K562 (cell line): ENCODE data around the gene DNAJC13. TPM values are rescaled to one million over a fixed set of nuclear protein-coding genes. Genes with fewer than 3 reads are reported as not detected.

Experiments used
- ATAC-seq: fragments of 200-7000 bp; cut with Tn5 transposase; 3 replicates; pipeline ENCODE4 v1.9.1; 2020; ENCODE audit warnings: moderate library complexity
- BruUV-seq: library from RNA; stranded (reverse); fragments of 400-500 nt; replicated peaks from 2 replicates; lab custom pipeline; 2021; lab: Mats Ljungman, UMichigan
- CTCF ChIA-PET: fragments of 300-600 bp; formaldehyde crosslinking; extraction: SDS; loops from one replicate; lab custom pipeline; 2021; ENCODE audit warnings: low intra/inter-chr PET ratio; lab: Yijun Ruan, JAX
- POLR2A ChIA-PET: fragments of 300-600, 350-650 bp; sonication (Branson Sonifier 250); formaldehyde crosslinking; extraction: SDS; loops from one replicate; lab custom pipeline; 2021; ENCODE audit warnings: antibody characterized with exemption, inconsistent platforms; lab: Yijun Ruan, JAX
- DNase-seq, 4 experiments: peaks; one replicate each; pipeline versions ENCODE4 v3.0.0 to v3.0.0-alpha.2; 2011 to 2018; ENCODE audit warnings: low spot score in 3 of 4, mixed read lengths in 3 of 4; ENCODE audit errors: extremely low read depth in 1 of 4
- FAIRE-seq: peaks from 2 replicates; lab custom pipeline; 2011; peaks lifted over from hg19 to GRCh38; lab: Jason Lieb, UNC
- H2AFZ ChIP-seq: 2 replicates; pipeline ENCODE4 v1.6.0; 2011; ENCODE audit warnings: low read depth, low read length, control low read depth, inconsistent platforms
- H3K27ac ChIP-seq: fragments of 200-600 bp; 3 replicates; pipeline ENCODE4 v1.8.0; 2011; ENCODE audit warnings: low read depth, mild to moderate bottlenecking, control low read depth, inconsistent platforms, low read length, moderate library complexity, mixed read lengths; ENCODE audit errors: extremely low read depth
- H3K27me3 ChIP-seq, 2 experiments: fragments of 300-600 bp in 1 of 2; 2 replicates in 1 of 2; 3 replicates in 1 of 2; pipeline versions ENCODE4 v1.6.0 to v1.8.0; 2011; ENCODE audit warnings: inconsistent platforms in 2 of 2, low read length in 2 of 2, mild to moderate bottlenecking in 1 of 2, mixed read lengths in 1 of 2, moderate library complexity in 1 of 2; ENCODE audit not compliant: control insufficient read depth in 2 of 2, insufficient read depth in 2 of 2
- H3K36me3 ChIP-seq: fragments of 300-600 bp; 3 replicates; pipeline ENCODE4 v1.8.0; 2011; ENCODE audit warnings: mild to moderate bottlenecking, low read length, inconsistent platforms; ENCODE audit not compliant: control insufficient read depth, insufficient read depth
- H3K4me1 ChIP-seq, 2 experiments: fragments of 200-600 bp in 1 of 2; replicated peaks in 1 of 2; 2 replicates in 1 of 2; 3 replicates in 1 of 2; pipeline versions ENCODE4 v1.5.1 to v1.8.0; 2011; ENCODE audit warnings: inconsistent platforms in 2 of 2, low read length in 2 of 2, mild to moderate bottlenecking in 1 of 2, mixed read lengths in 1 of 2, moderate library complexity in 1 of 2; ENCODE audit not compliant: control insufficient read depth in 2 of 2, insufficient read depth in 2 of 2
- H3K4me2 ChIP-seq: 2 replicates; pipeline ENCODE4 v1.6.1; 2011; ENCODE audit warnings: low read length, control low read depth, inconsistent platforms, mixed read lengths; ENCODE audit not compliant: insufficient read depth
- H3K4me3 ChIP-seq: fragments of 200-600 bp; sonication (generic), shearing (Covaris generic); 2 replicates; pipeline ENCODE4 v1.5.1; 2016; ENCODE audit warnings: control low read depth, inconsistent platforms
- H3K79me2 ChIP-seq: fragments of 200-600 bp; 3 replicates; pipeline ENCODE4 v1.8.0; 2011; ENCODE audit warnings: low read length, inconsistent platforms; ENCODE audit not compliant: control insufficient read depth, insufficient read depth
- H3K9ac ChIP-seq, 2 experiments: 2 replicates each; pipeline versions ENCODE4 v1.6.0 to v1.6.1; 2011; ENCODE audit warnings: low read depth in 2 of 2, low read length in 2 of 2, control low read depth in 1 of 2, inconsistent platforms in 1 of 2, mild to moderate bottlenecking in 1 of 2, mixed read lengths in 1 of 2; ENCODE audit not compliant: insufficient read depth in 1 of 2
- H3K9me1 ChIP-seq: one replicate; pipeline ENCODE4 v1.6.0; 2011; ENCODE audit warnings: inconsistent platforms, mild to moderate bottlenecking, low read length, moderate library complexity; ENCODE audit not compliant: control insufficient read depth, insufficient read depth
- H3K9me3 ChIP-seq: replicated peaks from 2 replicates; pipeline ENCODE4 v1.5.1; 2011; ENCODE audit warnings: low read depth, low read length, inconsistent platforms; ENCODE audit not compliant: control insufficient read depth, insufficient read depth
- H4K20me1 ChIP-seq: replicated peaks from 2 replicates; pipeline ENCODE4 v1.6.1; 2011; ENCODE audit warnings: low read length, inconsistent platforms, mixed read lengths; ENCODE audit not compliant: control insufficient read depth, insufficient read depth
- FOXK2 ChIP-seq, 2 experiments: fragments of 450-650 bp; IDR thresholded peaks in 1 of 2; conservative IDR thresholded peaks in 1 of 2; 2 replicates each; pipeline ENCODE4 v1.6.1; 2016; ENCODE audit warnings: low read depth in 2 of 2, mild to moderate bottlenecking in 1 of 2
- GABPB1 ChIP-seq: sonication (generic); formaldehyde crosslinking; IDR thresholded peaks from 2 replicates; pipeline ENCODE4 v1.8.0; 2022; ENCODE audit warnings: mild to moderate bottlenecking, missing genetic modification reagents
- HDGF ChIP-seq: fragments of 450-650 bp; IDR thresholded peaks from 2 replicates; pipeline ENCODE4 v1.6.1; 2016
- HLTF ChIP-seq: fragments of 450-650 bp; IDR thresholded peaks from 2 replicates; pipeline ENCODE4 v1.6.1; 2016
- IRF2 ChIP-seq: sonication (generic); formaldehyde crosslinking; IDR thresholded peaks from 2 replicates; pipeline ENCODE4 v1.8.1; 2022; ENCODE audit warnings: mild to moderate bottlenecking, missing genetic modification reagents
- JUNB ChIP-seq: fragments of 450-650 bp; formaldehyde crosslinking; conservative IDR thresholded peaks from 2 replicates; pipeline ENCODE4 v1.4.0; 2020; ENCODE audit warnings: mild to moderate bottlenecking
- NRF1 ChIP-seq, 2 experiments: fragments of 450-650 bp; IDR thresholded peaks in 1 of 2; conservative IDR thresholded peaks in 1 of 2; 2 replicates each; pipeline ENCODE4 v1.6.1; 2014; ENCODE audit warnings: mild to moderate bottlenecking in 2 of 2
- ZNF551 ChIP-seq: fragments of 250-450 bp; sonication (Bioruptor Pico); IDR thresholded peaks from 2 replicates; pipeline ENCODE4 v1.5.0; 2021; ENCODE audit warnings: mild to moderate bottlenecking, moderate library complexity
- ZNF830 ChIP-seq: fragments of 250-450 bp; sonication (Bioruptor Pico); IDR thresholded peaks from 2 replicates; pipeline ENCODE4 v1.5.0; 2021; ENCODE audit warnings: mild to moderate bottlenecking
- WGBS: fragments of 100-300 bp; shearing (Covaris generic); methylation state at CpG from one replicate; pipeline ENCODE4 v1.1.6; 2016; ENCODE audit warnings: low coverage, mixed read lengths; ENCODE audit not compliant: insufficient coverage; ENCODE audit errors: missing lambda C conversion rate; 5-methylcytosine and 5-hydroxymethylcytosine counted together
- in situ Hi-C: fragments of 300-500 bp; cut with MboI; formaldehyde crosslinking; loops from 4 replicates; pipeline ENCODE4 v1.15.0; 2018; ENCODE audit warnings: inconsistent platforms, mixed read lengths
- intact Hi-C: fragments of 100-400 bp; cut with micrococcal nuclease; formaldehyde crosslinking; loops from 2 replicates; pipeline ENCODE4 v1.14.2; 2022
- polyA plus RNA-seq, 8 experiments: library from polyadenylated mRNA; depleted of rRNA in 4 of 8; stranded (reverse) in 5 of 8; unstranded in 3 of 8; fragments of >200 nt; fragmentation: Nextera tagmentation in 2 of 8; fragmentation: Illumina TruSeq in 1 of 8; extraction: Ambion mirVana in 2 of 8; extraction: Trizol in 1 of 8; gene quantifications; 2 replicates each; pipeline versions ENCODE4 v1.2.1 to v1.2.3, GENCODE V29; 2011 to 2014; ENCODE audit warnings: inconsistent platforms in 1 of 8, missing spikeins in 1 of 8
- total RNA-seq, 7 experiments: library from RNA; depleted of rRNA in 6 of 7; stranded (reverse); fragments of >200 nt in 6 of 7; fragmentation: Illumina TruSeq in 2 of 7; extraction: Trizol in 2 of 7; gene quantifications; 2 replicates each; pipeline versions ENCODE4 v1.2.1 to v1.2.3, GENCODE V29; 2011 to 2021; ENCODE audit warnings: low replicate concordance in 1 of 7
- TF ChIP-seq, protein P1 (sequence below): fragments of 450-650 bp; IDR thresholded peaks from 2 replicates; pipeline ENCODE4 v1.6.1; 2016; ENCODE audit warnings: low read depth
- TF ChIP-seq, protein P2 (sequence below): sonication (generic); formaldehyde crosslinking; IDR thresholded peaks from 2 replicates; pipeline ENCODE4 v1.8.0; 2023; ENCODE audit warnings: mild to moderate bottlenecking, missing genetic modification reagents

DNAJC13 gene
- total and polyA plus RNA-seq, 9 of the 15 experiments (the other 6 are each of a cell fraction or from before 2014, with no cell fraction given), result 2.9 to 17.1 (median 10.2) TPM

DNA sequence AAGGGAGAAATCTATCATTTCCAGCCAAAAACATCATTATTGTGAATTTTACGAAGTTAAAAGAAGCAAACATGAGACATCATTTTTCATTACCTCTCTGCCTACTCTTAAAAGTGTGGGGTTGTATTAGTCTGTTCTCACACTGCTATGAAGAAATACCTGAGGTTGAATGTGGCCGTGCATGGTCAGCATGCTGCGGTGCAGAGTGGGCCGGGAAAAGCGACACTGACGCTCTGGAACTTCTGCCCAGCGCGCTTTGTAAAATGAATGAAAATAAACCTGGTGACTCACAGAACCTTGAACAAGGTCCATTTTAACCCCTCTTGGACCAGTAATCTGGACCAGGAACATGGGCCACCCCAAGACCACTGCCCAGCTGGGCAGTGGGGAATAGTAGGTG lies 31.0 kb upstream of the DNAJC13 start:
- no peak for DNase-seq
- intact Hi-C loops (no loop called here), in situ Hi-C loops (loop anchor here (25.0 kb wide), 1 partner anchor 599 kb away; no protein-coding TSS in a partner anchor)
- no peak for FAIRE-seq
- ChIA-PET CTCF (no interaction called here), POLR2A (no interaction called here)
- Histone ChIP-seq H4K20me1 (no peaks in the 10 kb centered on the region), H3K36me3 (no peaks in the 10 kb centered on the region), H3K4me3 (no peak overlapping the region), H3K4me2 (no peak overlapping the region), H3K9ac (no peak overlapping the region), H3K27ac (no peak overlapping the region), H3K4me1 (no peaks in the 10 kb centered on the region), H3K27me3 (peaks cover 0 to 3% of the 10 kb centered on the region in 2 experiments; a peak in 1 of 5 replicates), H2AFZ (no peak overlapping the region), H3K9me1 (no peaks in the 10 kb centered on the region), H3K9me3 (no peaks in the 10 kb centered on the region), H3K79me2 (no peaks in the 10 kb centered on the region)
- WGBS, result 39% methylated on average over 8 of the region's 8 CpGs
- no peak for ATAC-seq
- BruUV-seq, result no TSS peak
- TF ChIP-seq GABPB1 (CRISPR knock-in tag) (no peak), HLTF (no peak), HDGF (no peak), ZNF551 (no peak), JUNB (CRISPR knock-in tag) (no peak), NRF1 (conservative IDR thresholded peaks at IDR 0.05 in 1 of 2, IDR thresholded peaks at IDR 0.05 in 1 of 2) (no peak), FOXK2 (conservative IDR thresholded peaks at IDR 0.05 in 1 of 2, IDR thresholded peaks at IDR 0.05 in 1 of 2; ENCODE audit: low read depth in 2 of 2) (no peak), ZNF830 (CRISPR knock-in tag) (no peak), IRF2 (CRISPR knock-in tag) (no peak)
- TF ChIP-seq, protein P1, sequence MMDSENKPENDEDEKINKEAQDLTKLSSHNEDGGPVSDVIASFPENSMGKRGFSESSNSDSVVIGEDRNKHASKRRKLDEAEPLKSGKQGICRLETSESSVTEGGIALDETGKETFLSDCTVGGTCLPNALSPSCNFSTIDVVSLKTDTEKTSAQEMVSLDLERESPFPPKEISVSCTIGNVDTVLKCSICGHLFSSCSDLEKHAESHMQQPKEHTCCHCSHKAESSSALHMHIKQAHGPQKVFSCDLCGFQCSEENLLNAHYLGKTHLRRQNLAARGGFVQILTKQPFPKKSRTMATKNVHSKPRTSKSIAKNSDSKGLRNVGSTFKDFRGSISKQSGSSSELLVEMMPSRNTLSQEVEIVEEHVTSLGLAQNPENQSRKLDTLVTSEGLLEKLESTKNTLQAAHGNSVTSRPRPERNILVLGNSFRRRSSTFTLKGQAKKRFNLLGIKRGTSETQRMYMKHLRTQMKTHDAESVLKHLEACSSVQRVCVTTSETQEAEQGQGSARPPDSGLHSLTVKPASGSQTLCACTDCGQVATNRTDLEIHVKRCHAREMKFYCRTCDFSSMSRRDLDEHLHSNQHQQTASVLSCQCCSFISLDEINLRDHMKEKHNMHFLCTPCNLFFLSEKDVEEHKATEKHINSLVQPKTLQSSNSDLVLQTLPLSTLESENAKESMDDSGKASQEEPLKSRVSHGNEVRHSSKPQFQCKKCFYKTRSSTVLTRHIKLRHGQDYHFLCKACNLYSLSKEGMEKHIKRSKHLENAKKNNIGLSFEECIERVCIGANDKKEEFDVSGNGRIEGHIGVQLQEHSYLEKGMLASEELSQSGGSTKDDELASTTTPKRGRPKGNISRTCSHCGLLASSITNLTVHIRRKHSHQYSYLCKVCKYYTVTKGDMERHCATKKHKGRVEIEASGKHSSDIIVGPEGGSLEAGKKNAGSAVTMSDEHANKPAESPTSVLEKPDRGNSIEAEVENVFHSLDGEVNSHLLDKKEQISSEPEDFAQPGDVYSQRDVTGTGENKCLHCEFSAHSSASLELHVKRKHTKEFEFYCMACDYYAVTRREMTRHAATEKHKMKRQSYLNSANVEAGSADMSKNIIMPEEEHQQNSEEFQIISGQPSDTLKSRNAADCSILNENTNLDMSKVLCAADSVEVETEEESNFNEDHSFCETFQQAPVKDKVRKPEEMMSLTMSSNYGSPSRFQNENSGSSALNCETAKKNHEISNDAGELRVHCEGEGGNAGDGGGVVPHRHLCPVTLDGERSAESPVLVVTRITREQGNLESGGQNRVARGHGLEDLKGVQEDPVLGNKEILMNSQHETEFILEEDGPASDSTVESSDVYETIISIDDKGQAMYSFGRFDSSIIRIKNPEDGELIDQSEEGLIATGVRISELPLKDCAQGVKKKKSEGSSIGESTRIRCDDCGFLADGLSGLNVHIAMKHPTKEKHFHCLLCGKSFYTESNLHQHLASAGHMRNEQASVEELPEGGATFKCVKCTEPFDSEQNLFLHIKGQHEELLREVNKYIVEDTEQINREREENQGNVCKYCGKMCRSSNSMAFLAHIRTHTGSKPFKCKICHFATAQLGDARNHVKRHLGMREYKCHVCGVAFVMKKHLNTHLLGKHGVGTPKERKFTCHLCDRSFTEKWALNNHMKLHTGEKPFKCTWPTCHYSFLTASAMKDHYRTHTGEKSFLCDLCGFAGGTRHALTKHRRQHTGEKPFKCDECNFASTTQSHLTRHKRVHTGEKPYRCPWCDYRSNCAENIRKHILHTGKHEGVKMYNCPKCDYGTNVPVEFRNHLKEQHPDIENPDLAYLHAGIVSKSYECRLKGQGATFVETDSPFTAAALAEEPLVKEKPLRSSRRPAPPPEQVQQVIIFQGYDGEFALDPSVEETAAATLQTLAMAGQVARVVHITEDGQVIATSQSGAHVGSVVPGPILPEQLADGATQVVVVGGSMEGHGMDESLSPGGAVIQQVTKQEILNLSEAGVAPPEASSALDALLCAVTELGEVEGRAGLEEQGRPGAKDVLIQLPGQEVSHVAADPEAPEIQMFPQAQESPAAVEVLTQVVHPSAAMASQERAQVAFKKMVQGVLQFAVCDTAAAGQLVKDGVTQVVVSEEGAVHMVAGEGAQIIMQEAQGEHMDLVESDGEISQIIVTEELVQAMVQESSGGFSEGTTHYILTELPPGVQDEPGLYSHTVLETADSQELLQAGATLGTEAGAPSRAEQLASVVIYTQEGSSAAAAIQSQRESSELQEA, result no peak
- TF ChIP-seq, protein P2, sequence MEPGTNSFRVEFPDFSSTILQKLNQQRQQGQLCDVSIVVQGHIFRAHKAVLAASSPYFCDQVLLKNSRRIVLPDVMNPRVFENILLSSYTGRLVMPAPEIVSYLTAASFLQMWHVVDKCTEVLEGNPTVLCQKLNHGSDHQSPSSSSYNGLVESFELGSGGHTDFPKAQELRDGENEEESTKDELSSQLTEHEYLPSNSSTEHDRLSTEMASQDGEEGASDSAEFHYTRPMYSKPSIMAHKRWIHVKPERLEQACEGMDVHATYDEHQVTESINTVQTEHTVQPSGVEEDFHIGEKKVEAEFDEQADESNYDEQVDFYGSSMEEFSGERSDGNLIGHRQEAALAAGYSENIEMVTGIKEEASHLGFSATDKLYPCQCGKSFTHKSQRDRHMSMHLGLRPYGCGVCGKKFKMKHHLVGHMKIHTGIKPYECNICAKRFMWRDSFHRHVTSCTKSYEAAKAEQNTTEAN (CRISPR knock-in tag), result no peak
